Activated CD8-positive, alpha-beta memory T cell treated with anti-CD3 and anti-CD28 coated beads for 36 hours (primary cell): Measurements from ENCODE around the gene PKNOX2. TPM values are rescaled to one million over a fixed set of nuclear protein-coding genes. Genes with fewer than 3 reads are reported as not detected.

Source experiments
- CTCF ChIA-PET: fragments of 350-600 bp; sonication (Branson Sonifier 250); formaldehyde crosslinking; loops from one replicate; lab custom pipeline; 2021; ENCODE audit warnings: antibody characterized with exemption; lab: Charles Lee
- POLR2A ChIA-PET: fragments of 350-600 bp; sonication (Branson Sonifier 250); formaldehyde crosslinking; loops from one replicate; lab custom pipeline; 2021; ENCODE audit warnings: antibody characterized with exemption; lab: Charles Lee
- total RNA-seq, 2 experiments: library from RNA; stranded (reverse); gene quantifications; one replicate each; pipeline ENCODE4 v1.2.3, GENCODE V29; 2021

Gene PKNOX2
- not detected for total RNA-seq

GRCh38 chr11:125164422-125165110 is at the start of gene PKNOX2:
Gene PKNOX2 (plus strand): TSS chr11:125164751. CDS start chr11:125351306, 186,555 bp downstream.
- POLR2A ChIA-PET, result no interaction called here

DNA sequence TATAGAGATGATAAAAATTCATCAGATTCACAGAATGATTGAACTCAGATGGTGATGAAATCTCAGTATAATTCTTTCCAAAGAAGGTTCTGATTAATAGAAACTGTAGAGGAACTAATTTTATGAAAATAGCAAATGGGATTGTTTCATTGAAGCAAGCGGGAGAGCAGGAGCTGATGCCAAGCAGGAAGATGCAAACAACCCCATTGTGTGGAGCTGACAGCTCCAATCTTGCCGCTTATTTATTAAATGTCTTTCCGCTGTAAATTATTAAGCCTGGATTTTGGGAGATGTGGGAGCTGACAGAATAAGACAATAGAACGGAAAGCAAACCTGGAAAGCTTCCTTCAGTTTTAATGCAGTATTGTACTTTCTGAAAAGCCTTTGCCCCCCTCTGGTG is 47.1 kb upstream of the PKNOX2 start:
- ChIA-PET POLR2A (no interaction called here), CTCF (interaction anchor here (0.6 kb wide), 1 partner anchor 228 kb away, joined by 3 read pairs; no protein-coding TSS in a partner anchor)

More at GRCh38 chr11:125164422-125165110, at the start of gene PKNOX2:
- CTCF ChIA-PET, result interaction anchor here (0.9 kb wide), 1 partner anchor 16 kb away, joined by 3 read pairs; no protein-coding TSS in a partner anchor

DNA sequence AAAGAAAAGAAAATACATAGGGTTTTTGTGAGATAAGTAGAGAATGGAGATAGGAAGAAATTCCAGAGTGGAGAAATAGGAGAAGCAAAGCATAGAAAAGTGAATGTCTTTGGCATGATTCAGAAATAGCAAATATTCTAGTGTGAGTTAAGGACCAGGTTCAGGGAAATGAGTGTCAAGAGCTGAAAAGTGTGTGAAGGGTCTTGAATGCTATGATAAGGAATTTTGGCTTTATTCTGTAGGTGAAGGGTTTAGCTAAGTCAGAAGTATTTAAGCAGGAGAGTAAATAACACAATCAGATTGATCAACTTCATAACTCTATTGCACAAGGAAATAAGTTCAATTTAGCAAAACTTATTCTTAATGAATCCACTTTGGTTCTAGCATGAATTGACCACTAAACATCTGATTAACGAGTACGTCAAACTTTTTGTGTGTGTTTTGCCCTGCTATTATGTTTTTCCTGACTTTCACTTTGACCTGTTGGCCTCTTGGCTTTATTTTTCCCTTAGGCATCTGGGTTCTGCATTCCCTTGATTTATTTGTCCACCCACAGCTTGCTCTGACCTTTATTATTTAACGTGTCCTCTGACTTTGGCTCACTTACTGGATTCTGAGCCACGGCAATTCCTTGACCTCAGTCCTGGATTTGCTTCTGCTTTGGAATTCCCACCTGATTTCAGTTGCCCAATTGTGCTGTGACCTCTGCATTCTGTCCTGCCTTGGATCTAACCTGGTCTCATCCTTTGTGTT is 41.2 kb upstream of the PKNOX2 start:
- ChIA-PET CTCF (interaction anchor here (0.8 to 2.8 kb wide), 6 partner anchors 12 to 247 kb away, joined by 3 to 10 read pairs (median 6); partner anchors contain the start of gene TMEM218), POLR2A (interaction anchor here (1.3 kb wide), 1 partner anchor 247 kb away, joined by 8 read pairs; no protein-coding TSS in a partner anchor)

DNA sequence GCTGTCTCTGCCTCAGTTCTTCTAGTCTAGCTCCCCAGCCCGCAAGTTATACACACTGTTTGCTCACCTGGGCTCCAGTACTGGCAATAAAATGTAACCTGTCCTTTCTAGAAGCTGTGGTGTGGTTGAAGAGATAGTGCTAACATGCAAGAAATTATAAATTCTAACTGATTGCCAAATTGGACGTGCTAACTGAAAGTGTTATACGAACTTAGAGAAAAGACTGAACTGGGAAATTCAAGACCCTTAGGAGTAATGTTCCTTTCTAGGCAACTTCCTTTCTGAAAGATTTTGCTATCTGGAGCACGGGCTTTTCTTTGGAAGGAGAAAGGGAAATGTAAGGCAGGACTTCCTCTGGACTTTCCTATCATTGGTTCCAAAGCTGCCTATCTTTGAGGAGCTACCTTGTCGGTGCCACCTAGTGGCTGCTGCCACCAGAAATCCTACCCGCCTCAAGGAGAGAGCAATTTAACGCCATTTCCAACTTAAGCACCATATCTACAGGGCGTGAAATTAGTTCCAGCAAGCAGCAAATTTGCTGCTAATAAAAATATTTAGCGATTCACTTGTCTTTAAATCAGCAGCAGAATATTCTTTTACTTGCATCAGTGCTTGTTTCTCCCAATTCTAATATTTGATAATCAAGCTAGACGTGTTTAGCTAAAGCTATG is 40.5 kb upstream of the PKNOX2 start:
- CTCF ChIA-PET, result interaction anchor here (0.7 to 2.8 kb wide), 7 partner anchors 12 to 258 kb away, joined by 3 to 10 read pairs (median 5); partner anchors contain the start of gene TMEM218

DNA sequence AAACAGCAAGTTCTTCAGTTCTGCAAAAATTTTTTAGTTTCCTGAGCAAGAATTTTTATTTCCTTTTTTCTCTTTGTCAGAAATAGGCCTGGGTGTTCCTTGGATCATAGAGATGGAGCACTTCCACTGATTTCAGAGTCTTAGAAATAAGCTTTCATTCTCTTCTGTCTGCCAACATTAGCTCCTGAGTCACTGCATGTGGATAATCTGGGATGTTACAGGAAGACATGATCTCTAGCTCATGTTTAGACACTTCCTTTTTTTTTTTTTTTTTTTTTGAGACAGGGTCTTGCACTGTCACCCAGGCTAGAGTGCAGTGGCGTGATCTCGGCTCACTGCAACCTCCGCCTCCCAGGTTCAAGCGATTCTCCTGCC is 39.9 kb upstream of the PKNOX2 start:
- CTCF ChIA-PET, result interaction anchor here (0.7 to 2.8 kb wide), 7 partner anchors 13 to 443 kb away, joined by 3 to 10 read pairs (median 5); partner anchors contain the start of gene TMEM218
- POLR2A ChIA-PET, result no interaction called here

More for the DNA sequence above, 40.5 kb upstream of the PKNOX2 start:
- POLR2A ChIA-PET, result interaction anchor here (1.3 kb wide), 1 partner anchor 248 kb away, joined by 8 read pairs; no protein-coding TSS in a partner anchor

DNA sequence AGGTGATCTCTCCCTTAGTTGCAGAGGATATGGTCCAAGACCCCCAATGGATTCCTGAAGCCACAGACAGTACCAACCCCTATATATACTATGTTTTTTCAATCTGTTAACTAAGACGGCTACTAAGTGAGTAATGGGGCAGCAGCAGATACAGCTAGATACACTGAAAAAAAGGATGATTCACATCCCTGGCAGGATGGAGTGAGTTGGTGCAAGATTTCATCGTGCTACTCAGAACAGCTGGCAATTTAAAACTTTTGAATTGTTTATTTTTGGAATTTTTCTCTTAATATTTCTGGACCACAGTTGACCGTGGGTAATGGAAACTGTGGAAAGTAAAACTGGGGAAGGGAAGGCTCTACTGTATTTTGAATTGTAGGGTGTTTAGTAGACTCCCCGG is 36.1 kb upstream of the PKNOX2 start:
- POLR2A ChIA-PET, result no interaction called here
- CTCF ChIA-PET, result interaction anchor here (1.4 kb wide), 1 partner anchor 37 kb away, joined by 4 read pairs; no protein-coding TSS in a partner anchor

DNA sequence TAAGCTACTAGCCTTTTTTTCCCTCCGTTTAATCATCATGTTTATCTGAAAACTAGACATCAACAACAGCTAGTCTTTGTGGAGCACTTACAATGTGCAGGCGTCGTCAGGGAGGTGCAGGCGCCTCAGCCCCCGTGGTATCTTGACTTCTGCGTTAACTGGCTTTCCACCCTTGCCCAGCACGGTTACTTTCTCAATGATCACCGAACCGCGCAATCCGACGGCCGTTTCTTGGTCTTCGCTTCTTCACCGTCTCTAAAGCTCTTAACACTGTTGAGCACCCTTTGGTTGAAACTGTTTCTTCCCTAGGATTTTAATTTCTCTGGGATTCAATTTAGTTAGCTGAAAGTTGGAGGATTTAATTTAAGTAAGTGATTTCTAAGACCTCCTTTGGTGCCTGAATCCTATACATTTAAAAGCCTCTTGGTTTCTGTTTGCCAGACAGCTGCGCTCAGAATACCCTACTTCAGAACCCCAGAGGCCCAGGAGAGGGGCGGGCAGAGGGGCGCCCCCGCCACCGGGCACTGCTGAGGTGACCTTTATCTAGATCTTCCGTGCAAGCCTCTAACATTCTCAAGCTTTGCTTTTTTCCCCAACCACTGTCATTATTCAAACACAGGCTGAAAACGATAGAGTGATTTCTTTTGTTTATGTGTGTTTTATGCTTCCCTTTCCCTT is 35.1 kb upstream of the PKNOX2 start:
- ChIA-PET POLR2A (no interaction called here), CTCF (interaction anchor here (1.4 kb wide), 1 partner anchor 38 kb away, joined by 4 read pairs; no protein-coding TSS in a partner anchor)

GRCh38 chr11:125132071-125132470 is 32.5 kb upstream of the PKNOX2 start:
- ChIA-PET CTCF (no interaction called here), POLR2A (no interaction called here)

DNA sequence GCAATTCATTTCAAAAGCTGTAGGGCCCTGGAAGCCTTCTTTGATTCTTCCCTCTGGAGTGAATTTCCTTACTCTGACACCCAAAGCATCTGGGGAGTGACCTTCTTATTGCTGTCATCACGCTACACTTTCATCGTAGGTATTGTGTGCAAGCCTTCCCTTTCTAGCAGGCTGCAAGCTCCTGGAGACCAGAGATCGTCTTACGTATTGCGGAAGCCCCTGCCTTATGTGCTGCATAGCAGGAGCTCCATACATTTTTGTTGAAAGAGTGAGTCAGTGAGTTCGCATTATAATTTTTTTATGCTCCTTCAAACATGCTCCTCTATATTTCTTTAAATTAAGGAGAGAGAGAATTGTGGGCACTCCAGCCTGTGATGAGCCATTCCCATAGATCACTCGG is 32.0 kb upstream of the PKNOX2 start:
- ChIA-PET POLR2A (no interaction called here), CTCF (no interaction called here)

GRCh38 chr11:125136001-125136400 is 28.6 kb upstream of the PKNOX2 start:
- ChIA-PET CTCF (no interaction called here), POLR2A (no interaction called here)

DNA sequence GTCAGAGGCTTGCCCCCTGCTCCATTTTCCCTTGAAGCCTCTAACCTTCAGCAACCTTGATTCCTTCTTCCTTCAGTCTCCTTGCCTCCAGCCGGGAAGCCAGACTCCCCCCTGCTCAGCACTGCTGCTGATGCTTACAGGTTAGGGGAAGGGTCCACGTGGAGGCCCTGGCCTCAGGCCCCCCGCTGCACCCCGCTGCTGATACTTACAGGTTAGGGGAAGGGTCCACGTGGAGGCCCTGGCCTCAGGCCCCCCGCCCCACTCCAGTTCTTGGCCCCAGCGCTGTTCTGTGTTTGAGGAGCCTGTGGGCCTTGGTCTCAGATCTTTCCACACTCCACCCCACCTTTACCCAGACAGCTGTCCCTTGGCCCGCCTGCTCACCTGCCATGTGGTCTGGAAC is 25.6 kb upstream of the PKNOX2 start:
- ChIA-PET CTCF (no interaction called here), POLR2A (no interaction called here)

- POLR2A ChIA-PET, result interaction anchor here (0.6 kb wide), 1 partner anchor 1123 kb away, joined by 5 read pairs; no protein-coding TSS in a partner anchor
Measured at GRCh38 chr11:125139778-125140177, 24.8 kb upstream of the PKNOX2 start.

DNA sequence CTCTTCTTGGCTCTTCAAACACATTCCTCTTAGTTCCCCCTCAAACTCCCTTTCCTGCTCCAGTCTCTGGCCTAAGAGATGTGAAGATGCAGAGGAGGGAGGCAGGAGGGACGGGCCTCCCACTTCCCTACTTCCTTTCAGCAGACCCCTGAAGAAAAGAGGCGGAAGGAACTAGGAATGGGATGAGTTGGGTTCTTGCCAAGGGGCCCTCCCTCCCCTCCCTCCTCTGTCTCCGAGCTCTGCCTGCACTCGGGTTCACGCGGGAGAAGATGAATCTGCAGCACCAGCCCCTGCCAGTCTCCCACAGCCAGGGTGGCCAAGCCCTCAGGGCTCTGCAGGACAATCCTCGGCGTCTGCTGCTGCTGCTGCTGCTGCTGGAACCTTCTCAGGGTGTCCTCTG is 24.3 kb upstream of the PKNOX2 start:
- ChIA-PET POLR2A (interaction anchor here (0.6 kb wide), 1 partner anchor 1122 kb away, joined by 5 read pairs; no protein-coding TSS in a partner anchor), CTCF (interaction anchor here (1.4 kb wide), 1 partner anchor 28 kb away, joined by 4 read pairs; the partner anchor contains the start of gene TMEM218)

More at GRCh38 chr11:125139778-125140177, 24.8 kb upstream of the PKNOX2 start:
- CTCF ChIA-PET, result interaction anchor here (0.7 to 1.4 kb wide), 2 partner anchors 28 to 303 kb away, joined by 4 read pairs; partner anchors contain the start of gene TMEM218

DNA sequence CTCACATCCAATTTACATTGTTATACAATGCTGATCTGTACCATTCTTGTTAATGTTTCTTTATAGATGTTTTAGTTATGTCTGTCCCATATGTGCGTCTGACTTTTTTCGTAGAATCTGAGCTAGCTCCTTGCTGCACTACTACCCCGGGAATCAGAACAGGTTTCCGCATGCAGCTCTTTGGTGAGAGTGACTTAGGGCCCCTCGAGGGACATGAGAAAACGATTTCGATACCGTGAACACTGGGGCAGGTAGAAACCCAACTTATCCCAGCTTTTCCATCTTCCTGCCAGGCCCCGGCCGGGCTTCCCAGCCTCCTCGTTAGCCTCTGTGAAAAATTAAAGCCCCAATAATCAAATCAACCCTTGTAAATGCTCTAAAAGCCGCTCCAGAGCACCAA is 23.4 kb upstream of the PKNOX2 start:
- CTCF ChIA-PET, result interaction anchor here (0.6 to 3.3 kb wide), 6 partner anchors 8 to 204 kb away, joined by 3 to 10 read pairs (median 4); partner anchors contain the start of genes CCDC15 and TMEM218
- POLR2A ChIA-PET, result no interaction called here

GRCh38 chr11:125141686-125142535 is 22.6 kb upstream of the PKNOX2 start:
- CTCF ChIA-PET, result interaction anchor here (0.6 to 3.3 kb wide), 9 partner anchors 18 to 266 kb away, joined by 3 to 10 read pairs (median 6); partner anchors contain the start of genes CCDC15 and TMEM218
- POLR2A ChIA-PET, result no interaction called here

GRCh38 chr11:125146232-125146631 is 18.3 kb upstream of the PKNOX2 start:
- POLR2A ChIA-PET, result no interaction called here
- CTCF ChIA-PET, result no interaction called here

DNA sequence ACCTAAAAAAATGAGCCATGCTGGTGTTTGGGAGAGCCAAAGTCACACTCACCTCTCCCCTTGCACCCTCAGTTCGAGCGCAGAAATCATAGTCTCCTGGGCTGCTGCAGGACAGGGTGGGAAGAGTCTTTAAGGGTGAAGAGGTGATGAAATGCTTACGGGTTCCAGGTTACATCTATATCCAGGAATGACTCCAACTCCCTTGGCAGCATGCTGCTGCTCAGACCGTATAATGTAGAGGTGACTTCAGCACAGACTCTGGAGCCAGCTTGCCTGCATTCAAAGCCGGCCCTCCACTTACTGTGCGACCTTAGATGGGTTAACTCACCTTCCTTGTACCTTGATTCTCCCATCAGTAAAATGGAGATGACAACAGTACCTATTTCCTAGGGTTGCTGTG is 17.3 kb upstream of the PKNOX2 start:
- ChIA-PET POLR2A (no interaction called here), CTCF (no interaction called here)
